Measurements from ENCODE around the gene GLCE.

- TF ChIP-seq CTCF (IDR thresholded peaks at IDR 0.05), result no peak
- TF ChIP-seq POLR2A (IDR thresholded peaks at IDR 0.05), result no peak
Measured at GRCh38 chr15:69146724-69147435, 13.6 kb upstream of the GLCE start.

Measured in esophagus squamous epithelium (tissue), 4 donors.